Activated CD4-positive, alpha-beta T cell treated with anti-CD3 and anti-CD28 coated beads, Interleukin-10, Interleukin-2, amounts not matched to agents 100 ng/mL and 50 ng/mL, durations not matched to agents 16 hours and 8 hours (primary cell): ENCODE measurements around the gene ALDH1L1.

Experiments
- DNase-seq: peaks from one replicate; pipeline ENCODE4 v3.0.0-alpha.2; 2020

Gene ALDH1L1

DNA sequence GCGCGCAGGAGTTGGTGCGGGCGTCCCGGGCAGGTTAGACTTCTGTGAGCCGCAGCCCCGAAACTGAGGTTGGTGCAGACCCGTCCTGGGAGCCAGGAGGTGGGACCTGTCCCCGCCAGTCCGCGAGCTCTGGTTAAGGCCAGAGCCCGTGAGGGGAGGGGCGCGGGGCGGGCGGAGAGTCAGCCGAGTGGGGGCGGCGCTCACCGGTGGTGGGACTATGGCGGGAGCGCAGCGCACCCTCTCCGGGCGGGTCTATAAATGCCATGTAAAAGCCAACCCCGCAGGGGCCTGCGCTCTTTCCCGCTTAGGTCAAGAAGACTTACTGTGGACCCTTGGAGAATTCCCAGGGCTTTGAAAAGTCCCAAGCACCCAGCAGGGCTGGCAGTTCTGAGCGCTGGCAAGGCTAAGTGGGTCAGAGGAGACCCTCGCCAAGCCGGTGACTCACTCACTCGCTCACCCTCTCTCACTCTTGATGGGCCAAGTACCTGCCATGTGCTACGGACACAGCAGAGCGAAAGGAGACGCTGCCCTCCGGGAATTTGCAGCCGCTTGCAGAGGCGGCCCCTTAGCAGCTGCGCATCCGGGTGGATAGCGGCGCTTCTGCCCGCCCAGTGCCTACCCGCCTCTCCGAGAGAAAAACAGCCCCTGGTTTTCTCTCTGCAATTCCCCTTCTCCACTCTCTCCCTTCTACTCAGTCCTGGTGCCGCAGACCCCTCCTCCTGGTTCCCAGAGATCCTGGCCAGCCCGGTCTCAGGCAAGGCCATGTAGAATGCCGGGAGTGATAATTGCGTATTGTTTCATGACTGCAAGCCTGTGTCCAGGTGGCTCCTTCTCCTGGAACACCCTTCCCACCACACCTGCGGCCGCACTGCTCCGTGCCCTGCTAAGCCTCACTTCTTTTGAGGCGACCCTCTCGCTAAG, at the start of gene ALDH1L1:
ALDH1L1 (minus strand) TSS at position 110 of the 921 bp plus-strand sequence. CDS start 19,607 bp downstream, outside the sequence.
- no peak for DNase-seq

DNA sequence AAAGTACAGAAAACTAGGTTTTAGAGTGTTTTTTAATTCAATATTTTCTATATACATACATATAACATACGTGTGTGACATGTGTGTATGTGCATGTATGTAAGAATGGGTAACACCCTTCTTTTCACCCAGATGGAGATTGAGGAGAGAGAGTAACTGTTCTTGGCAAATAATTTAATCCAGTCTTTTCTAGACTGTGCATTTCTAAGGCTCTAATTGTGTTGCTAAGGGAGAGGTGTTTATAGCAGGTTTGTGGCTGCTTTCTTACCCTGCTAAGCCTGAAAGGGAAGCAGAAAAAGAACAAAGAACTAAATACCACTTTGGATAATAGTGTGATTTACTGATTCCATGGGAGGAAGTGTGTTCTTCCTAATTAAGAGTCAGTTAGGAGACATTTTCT, 46.0 kb upstream of the ALDH1L1 start:
- DNase-seq = no peak

DNA sequence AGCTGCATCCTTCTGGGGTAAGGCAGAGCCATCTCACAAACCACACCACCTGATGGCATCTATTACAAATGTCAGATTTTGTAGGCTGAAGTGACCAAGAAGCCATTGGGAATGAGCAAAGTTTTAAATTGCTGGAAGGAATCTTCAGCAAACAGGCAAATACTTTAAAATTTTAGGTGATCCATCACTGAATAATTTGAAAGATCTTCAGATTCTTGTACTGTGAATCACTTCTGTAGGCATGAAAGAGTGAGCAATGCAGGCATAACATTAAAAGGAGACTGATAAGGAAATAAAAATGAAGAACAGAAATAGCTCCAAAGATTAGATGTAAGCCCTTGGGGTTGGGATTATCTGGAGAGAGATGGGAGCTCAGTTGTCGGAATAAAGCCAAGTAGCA, 36.0 kb upstream of the ALDH1L1 start:
- no peak for DNase-seq

DNA sequence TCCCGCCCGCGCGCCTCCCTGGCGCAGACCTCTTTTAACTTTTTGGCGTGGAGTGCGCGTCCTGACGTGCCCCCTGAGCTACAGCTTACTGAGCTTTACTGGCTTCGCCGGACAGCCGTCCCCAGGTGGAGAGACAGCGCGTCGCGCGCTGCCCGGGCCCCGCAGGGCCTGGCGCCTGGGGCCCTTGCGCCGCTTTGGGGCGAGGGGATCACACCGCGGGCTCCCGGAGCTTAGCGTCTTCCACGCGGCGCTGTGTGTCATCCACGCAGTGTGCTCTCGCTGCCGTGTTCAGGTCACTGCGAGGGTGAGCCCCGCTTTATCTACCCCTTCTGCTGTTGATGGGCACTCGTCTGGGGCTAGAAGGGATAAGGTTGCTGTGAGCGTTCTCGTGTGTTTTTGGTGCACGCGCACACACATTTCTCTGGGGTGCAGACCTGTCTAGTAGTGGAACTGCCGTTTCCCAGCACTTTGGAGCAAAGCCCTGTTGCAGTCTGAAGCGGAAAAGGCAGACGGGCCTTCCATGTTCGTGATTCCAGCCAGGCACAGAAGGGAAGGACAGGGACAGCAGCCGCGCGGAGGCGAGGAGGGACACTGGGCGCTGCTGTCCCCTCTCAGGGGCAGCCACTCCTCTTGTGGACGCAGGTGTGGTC, 33.1 kb upstream of the ALDH1L1 start:
- DNase-seq = no peak

DNA sequence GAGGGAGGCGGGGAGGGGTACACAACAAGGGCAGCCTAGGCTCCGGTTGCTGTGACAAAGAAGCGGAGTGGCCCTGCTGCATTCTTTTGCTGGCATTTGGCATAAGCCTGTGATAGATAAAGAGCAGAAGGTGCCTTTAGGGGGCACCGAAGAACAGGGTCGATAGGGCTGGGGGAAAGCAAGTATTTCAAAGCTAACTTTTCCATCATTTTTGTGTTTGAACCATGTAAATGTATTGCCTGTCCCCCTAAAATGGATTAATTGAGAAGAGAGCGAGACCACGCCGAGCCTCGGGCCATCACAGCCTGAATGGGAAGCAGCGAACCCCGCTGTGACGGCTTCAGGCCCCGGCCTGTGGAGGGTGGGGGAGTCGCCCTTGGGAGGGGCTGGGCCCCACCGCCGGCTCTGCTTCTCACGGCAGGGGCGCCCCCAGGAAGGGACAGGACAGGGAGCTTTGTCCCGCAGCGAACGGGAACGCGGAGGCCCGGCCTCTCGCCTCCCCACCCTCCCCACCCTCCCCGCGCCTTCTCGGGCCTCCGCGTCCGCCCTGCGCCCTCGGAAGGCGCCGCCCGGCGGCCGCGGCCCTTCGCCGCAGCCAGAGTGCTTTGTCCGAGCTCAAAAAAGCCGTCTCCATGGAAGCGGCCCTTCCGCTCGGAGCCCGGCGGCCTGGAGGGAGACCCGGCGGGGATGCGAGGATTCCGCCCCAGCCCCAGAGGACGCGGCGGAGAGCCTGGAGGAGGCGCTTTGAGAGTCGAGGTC, 32.4 kb upstream of the ALDH1L1 start:
- DNase-seq = no peak

DNA sequence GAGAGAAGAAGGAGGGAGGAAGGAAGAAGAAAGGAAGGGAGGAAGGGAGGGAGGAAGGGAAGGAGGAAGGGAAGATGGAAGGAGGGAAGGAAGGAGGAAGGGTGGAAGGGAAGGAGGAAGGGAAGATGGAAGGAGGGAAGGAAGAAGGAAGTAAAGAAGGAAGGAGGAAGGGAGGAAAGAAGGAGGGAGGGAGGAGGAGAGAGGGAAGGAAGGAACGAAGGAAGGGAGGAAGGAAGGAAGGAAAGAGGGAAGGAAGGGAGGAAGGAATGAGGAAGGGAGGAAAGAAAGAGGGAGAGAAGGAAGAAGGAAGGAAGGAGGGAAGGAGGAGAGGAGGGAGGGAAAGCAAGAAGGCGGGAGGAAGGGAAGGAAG, 31.8 kb upstream of the ALDH1L1 start:
- no peak for DNase-seq

DNA sequence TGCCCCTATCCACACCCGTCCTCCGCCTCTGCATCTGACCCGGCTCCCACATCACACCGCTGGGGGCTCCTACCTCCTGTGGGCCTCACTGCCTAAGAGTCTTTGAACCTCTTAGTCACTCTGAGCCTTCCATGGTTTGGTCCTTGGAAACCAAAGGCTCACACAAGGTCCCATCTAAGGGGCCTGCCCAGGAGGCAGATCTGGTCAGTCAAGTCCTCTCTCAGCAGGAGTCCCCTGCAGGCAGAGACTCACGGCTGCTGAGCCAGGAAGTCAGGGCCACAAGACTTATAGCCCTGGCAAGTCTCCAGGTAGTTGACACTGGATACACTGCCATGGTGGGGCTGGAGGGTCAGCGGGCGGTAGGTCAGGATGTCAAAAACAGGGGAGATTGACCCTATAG, 31.2 kb upstream of the ALDH1L1 start:
- DNase-seq = no peak

DNA sequence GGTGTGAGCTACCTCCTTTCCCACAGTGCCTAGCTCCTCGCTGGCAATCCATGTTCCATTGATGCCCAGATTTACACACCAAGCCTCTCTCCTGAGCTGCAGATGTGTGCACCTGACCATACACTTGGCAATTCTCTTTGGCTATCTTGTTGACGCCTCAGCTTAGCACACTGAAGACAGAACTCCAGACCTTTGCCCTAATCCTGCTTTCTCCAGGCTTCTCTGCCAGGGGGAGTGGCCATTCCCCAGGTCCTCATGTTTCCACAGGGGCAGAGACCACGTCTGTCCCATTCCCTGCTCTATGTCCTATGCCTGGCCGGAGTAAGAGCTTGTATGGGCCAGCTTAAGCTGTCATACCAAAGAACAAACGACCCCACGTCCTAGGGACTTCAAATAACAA, 30.2 kb upstream of the ALDH1L1 start:
- DNase-seq = no peak

DNA sequence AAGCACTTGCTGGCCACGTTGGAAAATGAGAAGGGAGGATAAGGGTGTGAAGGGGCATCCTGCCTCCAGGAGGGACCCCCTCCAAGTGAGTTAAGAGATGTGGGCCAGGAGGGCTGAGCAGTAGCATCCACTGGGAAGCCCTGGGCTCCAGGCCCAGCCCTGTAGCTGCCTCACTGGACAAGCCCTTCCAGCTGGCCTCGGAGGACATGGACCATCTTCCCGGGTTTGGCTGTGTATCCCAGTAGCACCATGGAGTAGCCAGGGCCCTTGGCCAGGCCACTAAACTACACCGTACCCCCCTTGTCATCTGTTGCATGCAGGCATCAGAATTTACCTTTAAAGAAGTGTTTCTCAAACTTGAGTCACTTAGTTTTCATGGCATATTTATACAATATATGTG, 29.4 kb upstream of the ALDH1L1 start:
- no peak for DNase-seq

DNA sequence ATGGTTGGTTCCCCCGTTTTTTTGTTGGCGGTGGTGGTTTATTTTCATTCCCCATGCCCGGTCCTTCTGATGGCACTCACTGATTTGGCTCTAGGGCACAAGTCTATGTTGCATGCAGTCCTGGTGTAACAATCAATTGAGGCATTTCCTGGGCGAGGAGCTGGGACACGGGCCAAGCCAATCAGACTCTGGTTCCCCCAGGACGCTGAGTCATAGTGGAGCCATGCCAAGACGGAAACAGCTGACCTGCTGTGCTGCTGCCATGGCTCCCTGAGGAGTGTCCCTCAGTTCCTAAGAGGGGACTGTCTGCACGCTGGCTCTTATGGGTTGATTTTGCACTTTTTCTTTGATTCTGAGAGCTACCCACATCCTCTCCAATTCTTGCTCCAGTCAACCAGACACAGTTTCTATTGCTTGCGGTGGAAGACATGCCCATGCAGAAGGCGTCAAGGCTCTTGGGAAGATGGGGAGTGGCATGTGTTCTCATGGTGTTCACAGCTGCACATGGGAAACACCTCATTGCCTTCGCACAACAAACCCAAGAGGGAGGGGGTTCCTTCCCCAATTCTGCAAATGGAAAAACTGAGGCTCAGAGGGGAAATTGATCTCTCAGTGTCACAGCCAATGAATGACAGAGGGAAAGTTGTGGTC, 28.3 kb upstream of the ALDH1L1 start:
- no peak for DNase-seq

DNA sequence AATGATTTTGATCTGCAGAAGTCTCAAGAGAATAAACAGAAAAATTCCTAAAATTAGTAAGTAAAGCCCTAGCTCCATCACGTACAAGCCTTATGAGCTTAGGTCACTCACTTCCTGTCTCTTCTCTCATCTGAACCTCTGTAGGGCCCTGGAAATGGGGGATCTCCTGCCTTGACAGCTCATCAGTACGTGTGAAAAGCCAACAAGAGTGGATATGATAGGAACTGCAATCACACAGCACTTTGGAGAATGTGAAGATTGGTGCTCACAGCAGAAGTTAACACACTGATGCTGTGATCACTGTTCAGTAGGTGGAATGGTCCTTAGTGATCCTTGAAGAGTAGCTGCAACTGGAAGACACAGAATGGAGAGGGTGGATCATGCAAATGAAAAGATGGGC, 27.8 kb upstream of the ALDH1L1 start:
- DNase-seq = no peak

DNA sequence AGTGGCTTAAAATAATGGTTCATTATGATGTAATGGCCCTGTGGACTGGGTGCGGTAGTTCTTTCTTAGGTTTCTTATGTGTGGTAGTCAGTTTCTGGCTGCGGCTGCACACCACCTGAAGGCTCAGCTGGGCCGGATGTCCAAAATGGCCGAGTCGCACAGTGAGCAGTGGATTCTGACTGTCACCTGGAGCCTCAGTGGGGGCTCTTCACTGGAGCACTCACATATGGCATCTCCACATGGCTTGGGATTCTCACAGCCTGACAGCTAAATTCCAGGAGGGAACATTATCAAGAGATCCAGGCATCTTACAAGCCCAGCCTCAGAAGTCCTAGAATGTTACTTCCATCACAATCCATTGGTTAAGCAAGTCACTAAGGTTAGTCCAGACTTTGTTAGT, 26.8 kb upstream of the ALDH1L1 start:
- DNase-seq = no peak

DNA sequence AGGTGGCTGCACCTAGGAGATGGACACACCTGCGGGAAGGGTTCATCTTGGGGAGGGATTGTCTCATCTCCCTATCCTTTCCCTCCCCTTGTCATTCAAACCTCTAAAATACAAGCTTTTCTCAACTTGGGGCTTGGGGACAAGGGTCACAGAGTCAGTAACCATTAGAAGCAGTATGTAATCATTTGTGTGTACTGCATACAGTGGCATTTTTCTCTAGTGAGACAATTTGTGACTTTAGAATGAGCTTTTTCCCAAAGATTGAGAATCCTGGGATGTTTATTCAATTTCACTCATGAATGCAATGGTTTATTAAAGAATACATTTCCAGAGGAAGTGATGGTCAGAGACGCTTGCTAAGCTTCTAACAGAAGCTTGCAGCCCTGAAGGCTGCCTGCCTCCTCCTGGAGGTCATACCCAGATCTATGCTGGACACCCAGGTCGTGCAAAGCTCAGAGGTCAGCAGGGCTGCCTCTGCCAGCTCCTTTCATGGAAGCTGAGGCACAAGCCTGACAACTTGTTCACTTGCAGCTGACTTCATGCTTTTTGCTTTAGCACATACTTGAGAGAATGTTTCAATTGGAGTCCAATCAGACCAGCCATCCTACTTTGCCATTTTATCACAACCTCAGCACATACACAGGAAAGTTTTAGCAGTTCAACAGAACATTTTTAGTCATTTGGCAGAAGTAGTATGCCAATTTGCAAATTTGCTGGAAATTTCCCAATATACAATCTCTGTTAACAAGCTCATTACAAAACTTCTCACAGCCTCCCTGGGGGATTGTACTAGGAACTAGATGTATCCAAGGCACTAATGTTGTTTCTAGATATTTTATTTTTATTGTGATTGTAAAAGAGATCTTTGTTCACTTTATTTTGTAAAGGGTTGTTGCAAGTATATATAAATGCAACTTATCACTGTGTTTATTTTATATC, 25.6 kb upstream of the ALDH1L1 start:
- no peak for DNase-seq

DNA sequence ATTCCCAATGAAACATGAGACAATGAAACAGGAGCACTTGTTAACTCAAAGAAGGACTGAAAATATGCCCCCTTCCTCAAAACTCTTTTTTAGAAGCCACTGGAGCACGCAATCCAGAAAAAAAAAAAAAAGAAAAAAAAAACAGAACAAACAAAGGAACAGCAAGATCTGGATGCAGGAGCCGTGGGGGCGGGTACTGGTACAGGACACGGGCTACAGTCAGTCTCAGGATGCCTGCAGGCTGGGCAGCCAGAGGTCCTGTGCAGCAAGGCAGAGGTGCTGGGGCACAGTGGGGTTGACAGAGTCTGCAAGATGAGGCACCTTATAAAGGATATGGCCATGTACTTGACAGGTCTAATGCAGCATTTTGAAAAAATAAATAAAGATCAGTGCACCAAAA, 22.3 kb upstream of the ALDH1L1 start:
- DNase-seq = no peak

DNA sequence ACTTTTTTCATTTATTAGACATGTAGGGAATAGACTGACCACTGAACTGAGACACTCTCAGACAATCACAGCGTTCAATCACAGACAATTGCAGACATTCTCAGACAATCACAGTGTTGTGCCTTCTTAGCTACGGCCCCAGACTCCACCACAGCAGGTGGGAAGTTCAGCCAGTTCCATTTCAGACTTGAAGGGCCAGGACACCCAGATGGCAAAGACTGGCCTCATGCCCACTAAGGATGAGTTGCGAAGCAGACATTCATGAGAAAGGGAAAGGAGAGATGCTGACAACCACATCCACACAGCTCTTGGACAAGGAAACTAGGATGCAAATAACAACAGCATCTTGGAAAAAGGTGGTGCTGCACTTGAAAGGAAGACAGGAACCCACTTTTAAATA, 21.9 kb upstream of the ALDH1L1 start:
- no peak for DNase-seq

DNA sequence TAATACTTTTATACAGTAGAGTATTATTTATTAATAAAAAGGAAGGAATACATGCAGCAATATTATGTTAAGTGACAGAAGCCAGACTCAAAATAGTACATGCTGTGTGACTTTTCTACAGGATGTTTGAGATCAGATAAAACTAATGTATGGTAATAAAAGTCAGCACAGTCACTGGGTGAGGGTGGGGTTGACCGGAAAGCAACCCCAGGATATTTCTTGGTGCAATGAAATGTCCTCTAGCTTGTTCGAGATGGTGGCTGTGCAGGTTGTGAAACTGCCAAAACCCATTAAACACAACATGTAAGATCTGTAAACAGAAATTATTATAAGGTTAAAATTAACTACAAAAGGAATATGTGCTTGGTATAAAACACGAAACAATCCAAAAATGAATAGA, 20.8 kb upstream of the ALDH1L1 start:
- no peak for DNase-seq

DNA sequence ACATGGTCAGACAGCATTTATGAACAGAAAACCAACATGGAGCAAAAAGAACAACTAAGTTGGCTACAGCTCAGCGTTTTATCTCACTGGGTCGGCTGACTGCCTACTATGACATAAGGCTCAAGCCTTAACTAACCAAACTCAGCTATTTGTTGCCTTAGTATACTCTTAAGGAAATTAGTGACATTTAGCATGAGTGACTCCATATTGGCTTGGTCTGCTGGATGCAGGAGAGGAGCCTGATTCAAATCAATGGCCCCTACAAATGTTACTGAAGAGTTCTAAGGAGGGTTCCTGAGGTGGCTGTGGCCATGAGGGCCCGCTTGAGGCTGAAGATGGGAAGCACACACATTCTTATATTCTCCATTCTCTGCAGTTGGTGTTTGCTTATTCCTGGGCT, 20.1 kb upstream of the ALDH1L1 start:
- no peak for DNase-seq

DNA sequence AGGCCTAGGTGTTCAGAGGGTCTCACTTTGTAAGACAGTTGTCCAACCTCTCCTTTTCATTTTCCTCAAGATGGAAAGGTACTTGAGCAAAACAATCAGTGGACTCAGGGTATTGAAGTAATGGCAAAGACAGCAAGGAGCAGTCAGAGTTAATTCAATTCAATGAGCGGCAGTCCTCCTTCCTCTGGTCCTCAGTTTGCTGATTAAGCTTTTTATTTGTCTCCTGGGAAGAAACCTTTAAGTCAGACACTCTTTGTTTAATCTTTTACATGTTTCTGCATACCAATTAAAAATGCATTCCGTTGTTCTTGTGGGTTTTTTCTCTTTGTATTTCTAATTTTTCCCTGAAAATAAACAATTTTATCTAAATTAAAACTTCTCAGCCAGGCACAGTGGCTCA, 18.9 kb upstream of the ALDH1L1 start:
- DNase-seq = no peak

DNA sequence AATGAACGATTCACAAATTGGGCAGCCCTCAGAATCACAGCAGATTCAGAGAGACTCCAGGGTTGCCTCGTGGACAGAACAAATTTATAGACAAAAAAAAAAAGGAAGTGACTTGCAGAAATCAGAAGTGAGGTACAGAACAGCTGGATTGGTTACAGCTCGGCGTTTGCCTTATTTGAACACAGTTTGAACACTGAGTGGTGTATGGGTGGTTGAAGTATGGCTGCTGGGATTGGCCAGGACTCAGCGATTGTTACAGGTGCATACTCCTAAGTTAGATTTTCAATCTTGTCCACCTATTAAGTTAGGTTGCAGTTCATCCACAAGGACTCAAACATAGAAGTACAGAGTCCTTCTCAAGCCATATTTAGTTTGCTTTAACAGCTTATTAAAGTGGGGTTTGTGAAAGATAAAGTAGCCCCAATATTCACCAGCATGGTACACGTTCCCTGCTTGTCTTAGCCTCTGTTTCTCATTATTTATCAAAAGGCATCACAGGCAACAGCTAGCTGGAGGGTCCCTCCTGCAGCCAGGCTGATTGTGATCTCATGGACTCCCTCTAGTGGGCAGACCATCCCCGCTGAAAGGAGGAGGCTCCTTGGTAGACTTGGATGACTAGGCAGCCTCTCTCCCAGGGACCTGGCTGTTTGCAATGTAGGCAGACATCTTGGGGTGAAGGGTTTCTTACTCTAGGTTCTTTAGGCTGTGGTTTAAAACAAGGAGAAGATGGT, 17.6 kb upstream of the ALDH1L1 start:
- DNase-seq = peak; percentile 58

DNA sequence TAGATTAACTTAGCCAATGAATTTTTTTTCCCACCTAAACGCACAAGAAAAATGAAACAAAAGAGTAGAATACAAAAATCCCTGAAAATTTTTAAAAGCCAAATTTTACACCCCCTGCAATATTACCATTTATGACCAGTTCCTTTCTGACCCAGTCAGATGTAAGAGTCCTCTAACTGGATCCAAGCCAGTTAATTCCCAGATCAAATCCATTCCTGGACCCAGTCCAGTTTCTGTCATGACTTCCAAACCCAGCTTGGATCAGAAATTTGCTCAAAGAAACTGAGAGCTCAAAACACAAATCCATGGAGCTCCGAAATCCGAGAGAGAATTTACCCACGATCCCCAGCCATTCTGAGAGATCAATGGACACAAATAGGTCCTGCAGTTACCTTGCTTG, 17.0 kb upstream of the ALDH1L1 start:
- DNase-seq = no peak

DNA sequence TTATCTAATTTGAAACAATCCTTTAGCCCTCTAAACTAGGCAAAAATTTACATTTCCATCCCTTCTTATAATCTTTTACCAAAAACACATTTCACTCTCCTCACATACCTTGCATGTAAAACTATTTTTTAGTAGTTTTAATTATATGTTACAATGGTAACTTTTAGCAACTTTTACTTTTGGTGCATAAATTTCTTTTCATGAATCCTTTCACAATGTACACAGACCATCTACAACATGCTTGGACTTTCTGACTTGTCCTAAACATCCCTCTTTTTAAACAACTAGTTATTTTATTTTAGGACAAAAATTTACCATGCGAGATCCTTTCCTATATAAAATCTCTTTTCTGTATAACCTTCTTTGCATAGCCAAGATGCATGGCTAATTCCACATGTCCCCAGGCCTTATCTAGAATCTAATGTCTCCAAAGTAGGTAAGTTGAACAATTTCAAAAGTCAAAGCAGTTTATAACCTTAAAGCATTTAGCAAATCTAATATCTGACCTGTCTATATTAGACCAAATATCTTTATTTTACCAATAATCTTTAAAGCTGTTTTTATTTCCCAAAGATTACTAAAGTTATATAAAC, 14.4 kb upstream of the ALDH1L1 start:
- DNase-seq = no peak
